Measurements from ENCODE around the gene COL21A1.

DNA sequence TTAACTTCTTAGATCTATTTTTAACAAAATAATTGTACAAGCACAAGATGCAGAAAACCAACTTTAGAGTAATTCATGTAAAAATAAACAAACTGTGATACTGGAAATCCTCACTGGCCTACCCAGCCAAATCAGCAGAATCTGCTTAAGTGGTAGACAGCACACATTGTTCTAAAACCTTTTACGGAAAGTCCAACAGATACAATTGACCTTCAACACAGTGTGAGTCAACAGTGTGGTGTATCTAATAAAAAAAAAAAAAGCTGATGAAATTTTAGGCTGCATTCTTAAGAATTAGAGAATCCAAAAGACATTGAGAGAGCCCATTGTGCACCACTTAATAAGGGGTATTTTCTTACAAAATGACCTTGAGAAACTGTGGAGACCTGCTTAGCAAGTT is 174.5 kb downstream of the COL21A1 start:
- TF ChIP-seq, protein P1, sequence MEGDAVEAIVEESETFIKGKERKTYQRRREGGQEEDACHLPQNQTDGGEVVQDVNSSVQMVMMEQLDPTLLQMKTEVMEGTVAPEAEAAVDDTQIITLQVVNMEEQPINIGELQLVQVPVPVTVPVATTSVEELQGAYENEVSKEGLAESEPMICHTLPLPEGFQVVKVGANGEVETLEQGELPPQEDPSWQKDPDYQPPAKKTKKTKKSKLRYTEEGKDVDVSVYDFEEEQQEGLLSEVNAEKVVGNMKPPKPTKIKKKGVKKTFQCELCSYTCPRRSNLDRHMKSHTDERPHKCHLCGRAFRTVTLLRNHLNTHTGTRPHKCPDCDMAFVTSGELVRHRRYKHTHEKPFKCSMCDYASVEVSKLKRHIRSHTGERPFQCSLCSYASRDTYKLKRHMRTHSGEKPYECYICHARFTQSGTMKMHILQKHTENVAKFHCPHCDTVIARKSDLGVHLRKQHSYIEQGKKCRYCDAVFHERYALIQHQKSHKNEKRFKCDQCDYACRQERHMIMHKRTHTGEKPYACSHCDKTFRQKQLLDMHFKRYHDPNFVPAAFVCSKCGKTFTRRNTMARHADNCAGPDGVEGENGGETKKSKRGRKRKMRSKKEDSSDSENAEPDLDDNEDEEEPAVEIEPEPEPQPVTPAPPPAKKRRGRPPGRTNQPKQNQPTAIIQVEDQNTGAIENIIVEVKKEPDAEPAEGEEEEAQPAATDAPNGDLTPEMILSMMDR (conservative IDR thresholded peaks at IDR 0.05; ENCODE audit: low read length) = no peak
- no peak for TF ChIP-seq EZH2phosphoT487 (IDR thresholded peaks at IDR 0.05; ENCODE audit: borderline replicate concordance, low read depth, low read length)
